Caco-2 (cell line): ENCODE measurements around the gene LRP1-AS. TPM values are rescaled to one million over a fixed set of nuclear protein-coding genes. Genes with fewer than 3 reads are reported as not detected.
A peak's percentile ranks its signal among the peaks of the same experiment; 100 is the strongest.
"Not testable (repeated sequence)": the region's sequence is repeated elsewhere in the genome, so short reads cannot be mapped to it uniquely, and the experiment has no call there.

ENCODE experiments used
- BruUV-seq: library from RNA; stranded (reverse); fragments of 400-500 nt; replicated peaks from 2 replicates; lab custom pipeline; 2021; lab: Mats Ljungman, UMichigan
- CTCF ChIA-PET: fragments of 300-600 bp; sonication (Branson Sonifier 250); formaldehyde crosslinking; loops from one replicate; lab custom pipeline; 2022; ENCODE audit warnings: antibody characterized with exemption; lab: Charles Lee
- POLR2A ChIA-PET: fragments of 300-600 bp; sonication (Branson Sonifier 250); formaldehyde crosslinking; loops from one replicate; lab custom pipeline; 2022; ENCODE audit warnings: antibody characterized with exemption; lab: Charles Lee
- DNase-seq, 2 experiments: peaks; one replicate each; pipeline versions ENCODE4 v3.0.0 to v3.0.0-alpha.2; 2020 to 2022
- H3K27me3 ChIP-seq: replicated peaks from 2 replicates; pipeline ENCODE4 v1.6.0; 2011; ENCODE audit warnings: low read length; ENCODE audit not compliant: control insufficient read depth, insufficient read depth
- H3K36me3 ChIP-seq: 2 replicates; pipeline ENCODE4 v1.5.1; 2011; ENCODE audit warnings: low read length; ENCODE audit not compliant: control insufficient read depth, insufficient read depth
- H3K4me1 ChIP-seq: fragments of 250-450 bp; sonication (Bioruptor Pico); 2 replicates; pipeline ENCODE4 v1.5.1; 2020; ENCODE audit warnings: mild to moderate bottlenecking
- H3K4me3 ChIP-seq: 2 replicates; pipeline ENCODE4 v1.5.1; 2011; ENCODE audit warnings: low read depth, mild to moderate bottlenecking, control low read depth, low read length
- H3K9me3 ChIP-seq: fragments of 250-450 bp; sonication (Bioruptor Pico); 2 replicates; pipeline ENCODE4 v1.5.1; 2020; ENCODE audit warnings: mild to moderate bottlenecking, moderate library complexity
- H3K27ac Mint-ChIP-seq: one replicate; pipeline ENCODE4 v1.8.0; 2022; ENCODE audit warnings: mixed read lengths; ENCODE audit not compliant: unreplicated experiment
- H3K27me3 Mint-ChIP-seq: one replicate; pipeline ENCODE4 v1.8.0; 2022; ENCODE audit warnings: mixed read lengths; ENCODE audit not compliant: insufficient read depth, unreplicated experiment
- H3K36me3 Mint-ChIP-seq: one replicate; pipeline ENCODE4 v1.8.0; 2022; ENCODE audit warnings: mild to moderate bottlenecking, mixed read lengths; ENCODE audit not compliant: insufficient read depth, unreplicated experiment
- H3K4me1 Mint-ChIP-seq: one replicate; pipeline ENCODE4 v1.8.0; 2022; ENCODE audit warnings: low read depth, mixed read lengths; ENCODE audit not compliant: unreplicated experiment
- H3K4me3 Mint-ChIP-seq: one replicate; pipeline ENCODE4 v1.8.0; 2022; ENCODE audit warnings: mild to moderate bottlenecking, moderate library complexity, mixed read lengths; ENCODE audit not compliant: unreplicated experiment
- H3K9me3 Mint-ChIP-seq: one replicate; pipeline ENCODE4 v1.8.0; 2022; ENCODE audit warnings: mixed read lengths; ENCODE audit not compliant: unreplicated experiment
- intact Hi-C: fragments of 100-400 bp; cut with micrococcal nuclease; formaldehyde crosslinking; loops from one replicate; pipeline ENCODE4 v1.10.0; 2022; ENCODE audit not compliant: unreplicated experiment
- total RNA-seq: library from RNA; stranded (reverse); gene quantifications from 2 replicates; pipeline ENCODE4 v1.2.3, GENCODE V29; 2022
- TF ChIP-seq, protein P1 (sequence below), 2 experiments: fragments of 200-600 bp in 1 of 2; IDR thresholded peaks; 1 replicate in 1 of 2; 2 replicates in 1 of 2; pipeline versions ENCODE4 v1.5.1 to v1.8.0; 2011 to 2022; ENCODE audit warnings: antibody characterized with exemption in 1 of 2, control low read depth in 1 of 2, inconsistent platforms in 1 of 2, low read depth in 1 of 2, low read length in 1 of 2, mild to moderate bottlenecking in 1 of 2, moderate library complexity in 1 of 2; ENCODE audit not compliant: insufficient read depth in 1 of 2, severe bottlenecking in 1 of 2, unreplicated experiment in 1 of 2

Gene LRP1-AS
- total RNA-seq, 1 experiment from 2014 or later, result not detected

DNA sequence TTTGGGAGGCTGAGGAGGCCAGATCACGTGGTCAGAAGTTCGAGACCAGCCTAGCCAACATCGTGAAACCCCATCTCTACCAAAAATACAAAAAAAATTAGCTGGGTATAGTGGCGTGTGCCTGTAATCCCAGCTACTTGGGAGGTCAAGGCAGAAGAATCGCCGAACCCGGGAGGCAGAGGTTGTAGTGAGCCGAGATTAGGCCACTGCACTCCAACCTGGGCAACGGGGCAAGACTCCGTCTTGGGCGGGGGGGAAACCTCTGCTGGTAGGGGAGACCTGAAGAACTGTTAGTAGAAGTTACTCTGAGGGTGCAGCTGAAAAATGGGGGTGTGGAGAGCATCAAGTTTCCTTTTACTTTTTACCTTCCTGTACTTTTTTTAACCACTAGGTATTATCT, 21.4 kb downstream of the LRP1-AS start:
- H3K9me3 Mint-ChIP-seq, result peaks cover 14% of the 10 kb centered on the region
- Histone ChIP-seq H3K4me1 (peaks cover 24% of the 10 kb centered on the region), H3K9me3 (no peaks in the 10 kb centered on the region), H3K27me3 (no peaks in the 10 kb centered on the region), H3K36me3 (no peaks in the 10 kb centered on the region), H3K4me3 (no peak overlapping the region)
- peaks cover 18% of the 10 kb centered on the region for H3K4me1 Mint-ChIP-seq
- DNase-seq, result no peak
- H3K27ac Mint-ChIP-seq, result no peak overlapping the region
- intact Hi-C loops, result no loop called here
- CTCF ChIA-PET, result interaction anchor here (0.6 to 2.8 kb wide), 4 partner anchors 14 to 549 kb away, joined by 3 to 49 read pairs (median 30); partner anchors contain the start of gene STAT6
- H3K36me3 Mint-ChIP-seq, result peaks cover 13% of the 10 kb centered on the region
- peak overlapping the region; percentile 88 for H3K4me3 Mint-ChIP-seq
- TF ChIP-seq, protein P1, sequence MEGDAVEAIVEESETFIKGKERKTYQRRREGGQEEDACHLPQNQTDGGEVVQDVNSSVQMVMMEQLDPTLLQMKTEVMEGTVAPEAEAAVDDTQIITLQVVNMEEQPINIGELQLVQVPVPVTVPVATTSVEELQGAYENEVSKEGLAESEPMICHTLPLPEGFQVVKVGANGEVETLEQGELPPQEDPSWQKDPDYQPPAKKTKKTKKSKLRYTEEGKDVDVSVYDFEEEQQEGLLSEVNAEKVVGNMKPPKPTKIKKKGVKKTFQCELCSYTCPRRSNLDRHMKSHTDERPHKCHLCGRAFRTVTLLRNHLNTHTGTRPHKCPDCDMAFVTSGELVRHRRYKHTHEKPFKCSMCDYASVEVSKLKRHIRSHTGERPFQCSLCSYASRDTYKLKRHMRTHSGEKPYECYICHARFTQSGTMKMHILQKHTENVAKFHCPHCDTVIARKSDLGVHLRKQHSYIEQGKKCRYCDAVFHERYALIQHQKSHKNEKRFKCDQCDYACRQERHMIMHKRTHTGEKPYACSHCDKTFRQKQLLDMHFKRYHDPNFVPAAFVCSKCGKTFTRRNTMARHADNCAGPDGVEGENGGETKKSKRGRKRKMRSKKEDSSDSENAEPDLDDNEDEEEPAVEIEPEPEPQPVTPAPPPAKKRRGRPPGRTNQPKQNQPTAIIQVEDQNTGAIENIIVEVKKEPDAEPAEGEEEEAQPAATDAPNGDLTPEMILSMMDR (IDR thresholded peaks at IDR 0.05; ENCODE audit: insufficient read depth in 1 of 2, low read depth in 1 of 2, low read length in 1 of 2, severe bottlenecking in 1 of 2, unreplicated experiment in 1 of 2), result no peak
- no TSS peak for BruUV-seq
- POLR2A ChIA-PET, result interaction anchor here (0.7 kb wide), 1 partner anchor 29 kb away, joined by 12 read pairs; no protein-coding TSS in a partner anchor
- H3K27me3 Mint-ChIP-seq, result no peaks in the 10 kb centered on the region

DNA sequence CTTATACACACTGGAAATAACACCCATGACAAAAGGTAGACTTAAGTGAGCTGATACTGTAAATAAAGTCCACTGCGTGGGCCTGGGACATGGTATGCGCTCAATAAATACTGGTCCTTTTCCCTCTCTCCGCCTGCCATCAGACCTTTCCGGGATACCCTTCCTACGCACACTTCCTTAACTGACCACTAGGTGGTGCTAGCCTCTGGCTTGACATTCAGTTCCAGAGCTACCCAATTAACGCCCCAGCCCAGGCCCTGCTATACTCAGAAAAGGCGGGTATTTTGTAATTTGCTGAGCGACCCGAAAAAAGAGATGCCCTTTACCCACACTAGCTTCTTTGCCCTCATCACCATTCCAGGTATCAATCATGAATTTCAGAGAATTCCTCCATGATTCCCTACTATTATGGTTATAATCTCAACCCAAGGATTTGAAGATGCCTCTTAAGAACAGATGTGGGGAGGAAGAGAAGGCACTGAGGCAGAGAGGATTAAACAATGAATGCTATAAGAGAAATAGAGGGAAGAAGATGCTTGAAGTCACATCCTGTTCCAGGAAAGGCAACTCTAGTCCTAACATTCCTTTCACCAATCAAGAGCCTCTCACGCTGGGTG, 23.1 kb downstream of the LRP1-AS start:
- DNase-seq, result peak; percentile 75 to 82
- no peaks in the 10 kb centered on the region for H3K27me3 Mint-ChIP-seq
- H3K4me3 Mint-ChIP-seq, result no peak overlapping the region
- POLR2A ChIA-PET, result no interaction called here
- H3K36me3 ChIP-seq, result no peaks in the 10 kb centered on the region
- intact Hi-C loops, result loop anchor here (1.0 kb wide), 1 partner anchor 59 kb away; no protein-coding TSS in a partner anchor
- H3K4me1 Mint-ChIP-seq, result peaks cover 8% of the 10 kb centered on the region
- H3K36me3 Mint-ChIP-seq, result peaks cover 13% of the 10 kb centered on the region
- no peak overlapping the region for H3K4me3 ChIP-seq
- H3K4me1 ChIP-seq, result peaks cover 8% of the 10 kb centered on the region
- CTCF ChIA-PET, result interaction anchor here (0.7 to 1.7 kb wide), 13 partner anchors 13 to 119 kb away, joined by 3 to 20 read pairs (median 5); partner anchors contain the start of genes SHMT2 and STAT6
- no TSS peak for BruUV-seq
- TF ChIP-seq, protein P1 (IDR thresholded peaks at IDR 0.05; ENCODE audit: insufficient read depth in 1 of 2, low read depth in 1 of 2, low read length in 1 of 2, severe bottlenecking in 1 of 2, unreplicated experiment in 1 of 2), result peak; percentile 86 to 88
- H3K9me3 Mint-ChIP-seq, result peaks cover 14% of the 10 kb centered on the region
- H3K27ac Mint-ChIP-seq, result no peak overlapping the region
- H3K9me3 ChIP-seq, result no peaks in the 10 kb centered on the region
- H3K27me3 ChIP-seq, result no peaks in the 10 kb centered on the region

DNA sequence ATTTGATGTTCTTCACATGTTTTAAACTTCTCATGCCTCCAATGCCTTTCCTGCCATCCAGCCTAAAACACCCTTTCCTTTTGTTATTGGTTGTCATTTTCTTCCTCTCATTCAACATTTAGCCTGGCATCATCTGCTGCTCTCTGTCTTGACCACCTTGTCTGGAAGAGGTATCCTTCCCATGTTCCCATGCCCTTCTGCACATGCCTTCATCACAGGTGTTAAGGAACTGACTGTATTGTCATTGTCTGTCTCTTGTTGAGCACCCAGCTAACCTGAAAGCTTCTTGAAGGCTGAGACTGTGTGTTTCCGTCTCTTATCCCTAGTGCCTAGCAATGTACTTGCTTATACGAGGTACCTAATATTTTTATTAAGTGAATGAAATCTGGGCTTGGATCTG, 23.6 kb downstream of the LRP1-AS start:
- Mint-ChIP-seq H3K27ac (no peak overlapping the region), H3K4me1 (peaks cover 8% of the 10 kb centered on the region), H3K4me3 (no peak overlapping the region), H3K27me3 (no peaks in the 10 kb centered on the region), H3K36me3 (peaks cover 13% of the 10 kb centered on the region), H3K9me3 (peaks cover 14% of the 10 kb centered on the region)
- Histone ChIP-seq H3K27me3 (no peaks in the 10 kb centered on the region), H3K4me1 (peaks cover 8% of the 10 kb centered on the region), H3K9me3 (no peaks in the 10 kb centered on the region), H3K4me3 (no peak overlapping the region), H3K36me3 (no peaks in the 10 kb centered on the region)
- intact Hi-C loops, result loop anchor here (1.0 kb wide), 1 partner anchor 59 kb away; no protein-coding TSS in a partner anchor
- no peak for DNase-seq
- ChIA-PET POLR2A (no interaction called here), CTCF (interaction anchor here (0.6 to 1.7 kb wide), 13 partner anchors 12 to 119 kb away, joined by 3 to 20 read pairs (median 4); partner anchors contain the start of genes SHMT2 and STAT6)
- BruUV-seq, result no TSS peak
- TF ChIP-seq, protein P1 (IDR thresholded peaks at IDR 0.05; ENCODE audit: insufficient read depth in 1 of 2, low read depth in 1 of 2, low read length in 1 of 2, severe bottlenecking in 1 of 2, unreplicated experiment in 1 of 2), result no peak

DNA sequence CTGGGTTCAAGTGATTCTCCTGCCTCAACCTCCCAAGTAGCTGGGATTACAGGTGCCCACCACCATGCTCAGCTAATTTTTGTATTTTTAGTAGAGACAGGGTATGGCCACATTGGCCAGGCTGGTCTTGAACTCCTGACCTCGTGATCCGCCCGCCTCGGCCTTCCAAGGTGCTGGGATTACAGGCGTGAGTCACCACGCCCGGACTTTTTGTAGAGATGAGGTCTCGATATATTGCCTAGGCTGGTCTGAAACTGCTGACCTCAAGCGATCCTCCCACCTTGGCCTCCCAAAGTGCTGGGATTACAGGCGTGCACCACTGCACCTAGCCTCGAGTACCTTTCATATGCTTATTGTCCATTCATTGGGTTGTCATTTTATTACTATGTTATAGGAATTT, 26.7 kb downstream of the LRP1-AS start:
- BruUV-seq, H3K4me1 ChIP-seq, H3K9me3 ChIP-seq, DNase-seq, H3K27me3 Mint-ChIP-seq, H3K36me3 Mint-ChIP-seq, H3K4me3 ChIP-seq, H3K27me3 ChIP-seq, POLR2A ChIA-PET, intact Hi-C loops, H3K4me1 Mint-ChIP-seq, H3K36me3 ChIP-seq, H3K27ac Mint-ChIP-seq, H3K4me3 Mint-ChIP-seq: not testable (repeated sequence)
- CTCF ChIA-PET, result interaction anchor here (2.1 kb wide), 1 partner anchor 9 kb away, joined by 14 read pairs; the partner anchor contains the start of gene STAT6
- peaks cover 14% of the 10 kb centered on the region for H3K9me3 Mint-ChIP-seq
